ENCODE measurements around the gene THRB.
"Not testable (repeated sequence)": the region's sequence is repeated elsewhere in the genome, so short reads cannot be mapped to it uniquely, and the experiment has no call there.

The THRB gene

GRCh38 chr3:24443476-24443875 is 51.2 kb downstream of the THRB start:
- DNase-seq: no peak

DNA sequence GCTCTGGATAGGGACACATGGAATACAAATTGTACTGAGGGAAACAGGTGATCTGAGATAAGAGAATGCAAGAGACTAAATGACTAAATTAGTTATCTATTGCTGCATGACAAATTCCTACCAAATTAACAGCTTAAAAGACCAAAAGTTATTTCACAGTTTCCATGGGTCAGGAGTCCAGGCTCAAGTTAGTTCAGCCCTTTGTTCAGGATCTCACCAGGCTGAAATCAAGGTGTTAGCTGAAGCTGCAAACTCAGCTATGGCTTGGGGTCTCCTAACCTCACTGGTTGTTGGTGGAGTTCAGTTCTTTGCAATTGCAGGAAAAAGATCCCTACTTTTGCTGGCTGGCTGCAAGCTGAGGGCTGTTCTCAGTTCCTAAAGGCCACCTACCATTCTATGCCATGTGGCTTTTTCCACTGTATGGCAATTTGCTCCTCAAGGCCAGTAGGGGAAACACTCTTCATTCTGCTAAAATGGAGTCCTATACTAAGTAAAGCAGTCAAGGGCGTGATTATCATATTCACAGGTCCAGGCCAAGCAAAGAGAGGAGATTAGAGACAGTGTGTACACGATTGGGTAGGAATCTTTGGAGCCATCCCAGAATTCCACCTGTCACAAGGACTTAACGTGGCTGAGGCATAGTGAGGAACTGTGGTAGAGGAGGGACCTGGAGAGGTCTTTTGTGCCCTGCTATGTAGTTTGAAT is 53.7 kb downstream of the THRB start:
- DNase-seq: no peak

- no peak for DNase-seq
Measured at GRCh38 chr3:24439021-24439420, 55.6 kb downstream of the THRB start.

DNA sequence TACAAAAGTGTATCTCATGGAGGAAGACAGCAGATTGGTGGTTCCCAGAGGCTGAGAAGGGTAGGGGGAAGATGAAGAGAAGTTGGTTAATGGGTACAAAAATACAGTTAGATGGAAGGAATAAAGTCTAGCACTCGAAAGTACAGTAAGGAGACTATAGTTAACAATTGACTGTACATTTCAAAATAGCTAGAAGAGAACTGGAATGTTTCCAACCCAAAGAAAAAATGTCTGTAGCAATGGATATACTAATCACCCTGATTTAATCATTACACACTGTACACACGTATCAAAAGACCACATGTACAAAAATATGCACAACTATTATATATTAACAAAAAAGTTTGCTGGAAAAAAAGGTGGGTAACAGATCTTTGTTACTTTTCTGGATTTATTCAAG is 57.3 kb downstream of the THRB start:
- no peak for DNase-seq

- DNase-seq: no peak
Measured at GRCh38 chr3:24435584-24435983, 59.1 kb downstream of the THRB start.

DNA sequence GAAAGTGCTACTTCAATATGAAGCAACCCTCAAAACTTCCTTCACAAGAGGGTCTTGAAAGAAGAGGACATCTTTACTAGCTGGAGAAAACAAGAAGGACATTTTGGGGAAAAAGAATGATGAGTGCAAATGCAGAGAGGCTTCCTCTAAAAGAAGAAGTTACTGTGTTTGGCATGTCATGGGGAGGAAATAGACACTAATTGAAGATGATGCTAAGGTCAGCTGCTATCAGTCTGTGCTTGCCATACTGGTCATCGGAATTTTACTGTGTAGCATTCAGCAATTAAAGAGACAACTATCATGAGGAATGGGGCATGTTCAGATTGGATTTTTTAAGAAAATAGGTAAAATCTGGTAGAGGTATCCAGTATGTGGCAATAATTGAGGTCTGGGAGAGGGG is 60.0 kb downstream of the THRB start:
- no peak for DNase-seq

- no peak for DNase-seq
Measured at GRCh38 chr3:24433838-24434591, 60.6 kb downstream of the THRB start.

- no peak for DNase-seq
Measured at GRCh38 chr3:24432989-24433388, 61.7 kb downstream of the THRB start.

- no peak for DNase-seq
Measured at GRCh38 chr3:24428481-24428880, 66.2 kb downstream of the THRB start.

- DNase-seq: no peak
Measured at GRCh38 chr3:24426896-24427295, 67.8 kb downstream of the THRB start.

GRCh38 chr3:24420829-24421228 is 73.8 kb downstream of the THRB start:
- DNase-seq: not testable (repeated sequence)

- DNase-seq: no peak
Measured at GRCh38 chr3:24420224-24420623, 74.4 kb downstream of the THRB start.

GRCh38 chr3:24419067-24419791 is 75.4 kb downstream of the THRB start:
- no peak for DNase-seq

- no peak for DNase-seq
Measured at GRCh38 chr3:24417730-24418129, 76.9 kb downstream of the THRB start.

GRCh38 chr3:24416224-24416623 is 78.4 kb downstream of the THRB start:
- DNase-seq: no peak

DNA sequence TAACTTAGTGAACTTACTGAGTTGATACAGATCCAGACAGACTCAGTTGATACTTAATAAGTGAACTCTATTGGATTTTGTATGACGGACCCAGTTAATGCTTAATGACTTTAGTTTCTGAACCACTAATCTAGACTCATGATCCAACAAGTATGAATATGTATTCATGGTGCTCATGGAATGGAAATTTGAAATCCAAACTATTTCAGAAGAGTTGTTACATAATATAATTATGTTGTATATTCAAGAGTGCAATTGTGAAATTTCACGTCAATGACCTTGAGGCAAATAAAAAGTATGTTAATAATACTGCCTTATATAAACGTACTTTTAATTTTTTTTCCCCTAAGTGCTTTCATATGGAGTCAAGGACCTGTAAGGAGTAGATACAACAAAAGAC is 78.8 kb downstream of the THRB start:
- no peak for DNase-seq

GRCh38 chr3:24413662-24414061 is 81.0 kb downstream of the THRB start:
- not testable (repeated sequence) for DNase-seq

DNA sequence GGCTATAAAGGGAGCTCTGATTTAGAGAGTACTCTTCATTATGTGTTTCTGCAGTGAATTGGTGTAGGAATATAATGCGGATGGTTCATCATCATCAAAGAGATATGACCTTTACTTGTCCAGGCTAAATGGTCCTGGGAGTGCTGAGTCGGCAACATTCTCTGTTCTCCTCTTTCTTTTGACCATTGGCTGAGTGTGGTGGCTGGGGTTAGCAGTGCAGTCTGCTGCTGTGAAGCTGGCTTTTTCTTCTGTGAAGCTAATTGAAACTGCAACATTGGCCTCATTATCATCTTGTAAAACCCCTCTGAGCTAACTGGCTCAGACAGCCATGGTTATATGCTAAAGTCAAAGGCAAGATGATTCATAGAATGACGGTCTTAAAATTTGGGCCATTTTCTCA is 83.8 kb downstream of the THRB start:
- DNase-seq: no peak

GRCh38 chr3:24407980-24408680 is 86.5 kb downstream of the THRB start:
- no peak for DNase-seq

DNA sequence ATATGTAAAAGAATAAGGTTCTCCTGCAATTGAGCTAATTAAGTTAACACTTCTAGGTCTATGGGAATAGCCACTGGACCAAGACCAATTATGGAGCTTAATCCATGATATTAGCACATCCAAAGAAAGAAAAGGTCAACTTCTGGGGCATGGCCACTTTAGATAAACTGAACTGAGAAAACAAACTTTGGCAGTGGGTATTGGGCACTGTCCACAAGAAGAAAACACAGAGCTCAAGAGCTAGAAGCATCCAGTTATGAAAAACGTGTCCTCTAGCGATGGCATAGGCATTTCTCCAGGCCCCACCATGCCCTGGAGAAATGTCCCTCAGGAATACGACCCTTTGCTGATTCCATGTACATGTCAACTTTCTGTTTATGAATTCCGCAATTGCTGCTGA is 87.8 kb downstream of the THRB start:
- DNase-seq: no peak

DNA sequence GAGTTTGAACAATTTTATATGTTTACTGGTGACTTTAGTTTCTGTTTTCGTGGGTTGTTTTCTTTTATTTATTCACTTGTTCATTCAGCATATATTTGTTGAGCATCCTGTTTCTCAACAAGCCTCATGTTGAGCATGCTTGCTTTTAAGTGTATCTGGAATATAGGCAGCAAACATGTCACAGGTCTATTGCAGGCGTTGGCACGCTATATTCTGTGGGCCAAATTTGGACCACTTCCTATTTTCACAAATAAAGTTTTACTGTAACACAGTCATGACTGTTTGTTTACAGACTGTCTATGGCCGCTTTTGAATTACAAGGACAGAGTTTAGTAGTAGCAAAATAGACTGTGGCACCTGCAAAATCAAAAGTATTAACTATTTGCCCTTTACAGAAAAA is 89.6 kb downstream of the THRB start:
- no peak for DNase-seq

DNA sequence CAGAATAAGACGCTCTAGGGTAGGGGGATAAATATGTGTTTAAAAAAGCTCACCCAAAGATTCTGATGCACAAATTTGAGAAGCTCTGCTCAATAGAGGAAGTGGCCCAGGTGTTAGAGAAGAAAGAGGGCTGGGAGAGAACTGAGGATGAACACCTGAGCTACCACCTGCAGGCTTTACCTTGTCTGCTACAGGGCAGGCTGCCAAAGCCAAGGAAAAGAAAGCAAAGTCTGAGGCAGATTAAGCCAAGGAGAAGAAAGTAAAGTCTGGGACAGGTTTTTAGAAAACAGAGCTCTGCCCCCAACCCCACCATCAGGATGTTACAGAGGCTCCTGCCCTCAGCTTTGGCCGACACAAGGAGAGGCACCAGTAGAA is 92.9 kb downstream of the THRB start:
- no peak for DNase-seq

DNA sequence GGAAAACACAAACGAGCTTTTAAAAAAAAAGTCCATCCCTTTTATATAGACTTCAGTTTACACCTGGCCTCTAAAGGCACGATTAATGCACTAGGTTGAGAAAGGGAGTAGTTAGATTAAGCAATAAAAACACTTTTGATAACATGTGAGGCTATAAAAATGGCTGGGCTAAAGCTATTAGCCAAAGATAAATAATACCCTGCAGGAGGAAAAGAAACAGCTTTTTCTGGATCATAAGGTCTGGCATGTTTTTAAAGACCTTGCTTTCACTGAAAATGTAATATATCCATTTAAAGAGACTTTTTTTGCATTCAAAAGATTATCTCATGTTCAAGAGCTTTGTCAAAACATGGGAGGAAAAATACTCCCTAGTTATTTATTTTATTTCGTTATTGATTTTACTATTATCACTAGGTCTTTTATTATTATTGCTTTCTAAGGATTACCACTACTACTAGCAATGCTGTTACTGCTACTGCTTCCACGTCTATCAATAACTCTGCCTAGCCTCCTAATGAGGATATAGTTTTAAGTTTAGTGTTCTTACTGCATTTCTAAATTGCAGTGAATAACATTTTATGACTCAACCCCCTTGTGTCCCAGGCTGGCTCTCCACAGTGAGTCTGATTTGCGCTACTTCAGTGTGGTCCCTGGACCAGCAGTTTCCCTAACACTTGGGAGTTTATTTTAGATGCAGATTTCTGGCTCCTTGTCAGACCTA is 93.4 kb downstream of the THRB start:
- DNase-seq: no peak

Measured in midbrain (tissue), 1 donor.